Activated naive CD4-positive, alpha-beta T cell treated with anti-CD3 and anti-CD28 coated beads, Interleukin-2, amount 10 ng/mL, durations not matched to agents 7 days and 5 days (primary cell): ENCODE measurements around the gene NEURL2.

Source experiments
- CTCF ChIA-PET: fragments of 350-600 bp; sonication (Branson Sonifier 250); formaldehyde crosslinking; loops from one replicate; lab custom pipeline; 2021; ENCODE audit warnings: antibody characterized with exemption; lab: Charles Lee
- DNase-seq: peaks from one replicate; pipeline ENCODE4 v3.0.0-alpha.2; 2020
- H3K27ac Mint-ChIP-seq: one replicate; pipeline ENCODE4 v1.8.0; 2021; ENCODE audit warnings: mild to moderate bottlenecking, moderate library complexity, mixed read lengths
- H3K27me3 Mint-ChIP-seq: one replicate; pipeline ENCODE4 v1.8.0; 2021; ENCODE audit warnings: mild to moderate bottlenecking, mixed read lengths
- H3K36me3 Mint-ChIP-seq: one replicate; pipeline ENCODE4 v1.8.0; 2021; ENCODE audit warnings: mixed read lengths
- H3K4me1 Mint-ChIP-seq: one replicate; pipeline ENCODE4 v1.8.0; 2021; ENCODE audit warnings: mixed read lengths
- H3K4me3 Mint-ChIP-seq: one replicate; pipeline ENCODE4 v1.8.0; 2021; ENCODE audit warnings: mild to moderate bottlenecking, moderate library complexity, mixed read lengths
- H3K9me3 Mint-ChIP-seq: one replicate; pipeline ENCODE4 v1.8.0; 2021; ENCODE audit warnings: mixed read lengths

Gene NEURL2

GRCh38 chr20:45926731-45927070 lies 35.7 kb upstream of the NEURL2 start:
- Mint-ChIP-seq H3K9me3 (no peaks in the 10 kb centered on the region), H3K36me3 (no peaks in the 10 kb centered on the region), H3K4me1 (no peaks in the 10 kb centered on the region), H3K4me3 (no peak overlapping the region), H3K27me3 (peaks cover 32% of the 10 kb centered on the region), H3K27ac (no peak overlapping the region)
- CTCF ChIA-PET: interaction anchor here (1.8 kb wide), 1 partner anchor 44 kb away, joined by 5 read pairs; no protein-coding TSS in a partner anchor
- no peak for DNase-seq

DNA sequence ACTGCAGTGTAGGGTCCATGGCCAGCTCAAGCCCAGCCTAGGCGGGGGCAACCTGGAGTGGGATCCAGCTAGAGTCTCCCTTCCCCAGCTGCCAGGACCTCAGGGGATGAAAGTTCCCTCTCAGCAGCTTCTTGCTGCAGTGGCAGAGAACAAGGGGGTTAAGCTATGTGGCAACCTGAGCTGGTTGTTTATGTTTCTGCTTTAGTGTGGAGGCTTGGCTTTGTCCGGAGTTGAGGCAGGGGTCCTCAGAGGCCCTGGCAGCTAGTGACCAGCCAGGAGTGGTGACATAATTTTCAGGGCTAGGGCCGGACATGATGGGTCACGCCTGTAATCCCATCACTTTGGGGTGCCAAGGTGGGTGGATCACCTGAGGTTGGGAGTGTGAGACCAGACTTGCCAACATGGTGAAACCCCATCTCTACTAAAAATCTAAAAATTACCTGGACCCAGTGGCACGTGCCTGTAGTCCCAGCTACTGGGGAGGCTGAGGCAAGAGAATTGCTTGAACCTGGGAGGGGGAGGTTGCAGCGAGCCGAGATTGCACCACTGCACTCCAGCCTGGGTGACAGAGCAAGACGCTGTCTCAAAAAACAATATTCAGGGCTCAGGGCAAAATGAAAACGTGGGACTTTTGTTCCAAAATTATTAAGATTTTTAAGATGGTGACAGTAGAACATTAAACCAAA lies 35.0 kb upstream of the NEURL2 start:
- CTCF ChIA-PET: no interaction called here
- no peak for DNase-seq
- peaks cover 39% of the 10 kb centered on the region for H3K27me3 Mint-ChIP-seq
- H3K4me1 Mint-ChIP-seq: no peaks in the 10 kb centered on the region
- H3K27ac Mint-ChIP-seq: no peak overlapping the region
- no peaks in the 10 kb centered on the region for H3K9me3 Mint-ChIP-seq
- H3K4me3 Mint-ChIP-seq: no peak overlapping the region
- no peaks in the 10 kb centered on the region for H3K36me3 Mint-ChIP-seq

- CTCF ChIA-PET: interaction anchor here (2.0 kb wide), 1 partner anchor 45 kb away, joined by 8 read pairs; no protein-coding TSS in a partner anchor
- no peaks in the 10 kb centered on the region for H3K36me3 Mint-ChIP-seq
- no peak overlapping the region for H3K27ac Mint-ChIP-seq
- peaks cover 53% of the 10 kb centered on the region for H3K27me3 Mint-ChIP-seq
- H3K4me1 Mint-ChIP-seq: no peaks in the 10 kb centered on the region
- no peak overlapping the region for H3K4me3 Mint-ChIP-seq
- H3K9me3 Mint-ChIP-seq: no peaks in the 10 kb centered on the region
- no peak for DNase-seq
Observed at GRCh38 chr20:45924391-45925261, 33.6 kb upstream of the NEURL2 start.

DNA sequence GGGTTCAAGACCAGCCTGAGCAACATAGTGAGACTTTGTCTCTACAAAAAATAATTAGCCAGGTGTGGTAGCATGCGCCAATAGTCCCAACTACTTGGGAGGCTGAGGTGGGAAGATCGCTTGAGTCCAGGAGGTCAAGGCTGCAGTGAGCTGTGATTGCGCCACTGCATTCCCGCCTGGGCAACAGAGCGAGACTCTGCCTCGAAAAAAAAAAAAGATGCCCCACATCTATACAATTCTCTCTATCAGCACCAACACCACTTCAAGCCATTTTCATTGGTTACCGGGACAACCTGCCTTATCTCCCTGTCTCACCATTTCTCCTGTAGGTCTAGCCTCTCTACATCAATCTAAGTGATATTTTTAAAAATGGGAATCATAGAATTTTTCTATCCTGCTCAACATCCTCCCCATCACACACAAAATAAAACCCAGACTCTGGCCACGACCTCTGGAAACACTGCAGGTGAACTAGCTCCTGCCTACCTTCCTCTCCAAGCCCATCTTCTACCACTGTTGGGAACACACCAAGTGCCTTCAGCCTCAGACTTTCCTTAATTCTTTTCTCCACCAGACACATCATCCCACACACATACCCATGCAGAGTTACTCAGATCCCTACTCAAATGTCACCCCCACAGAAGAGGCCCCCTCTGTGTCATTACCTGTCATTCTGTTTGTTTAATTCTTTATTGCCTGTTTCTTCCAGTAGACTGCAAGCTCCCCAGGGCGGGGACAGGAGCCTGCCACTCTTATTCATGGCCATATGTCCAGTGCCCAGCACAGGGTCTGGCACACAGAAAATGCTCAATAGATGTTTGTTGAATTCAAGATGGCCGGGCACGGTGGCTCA lies 30.6 kb upstream of the NEURL2 start:
- H3K4me1 Mint-ChIP-seq: no peaks in the 10 kb centered on the region
- no peak for DNase-seq
- H3K27me3 Mint-ChIP-seq: peaks cover 68% of the 10 kb centered on the region
- no peak overlapping the region for H3K4me3 Mint-ChIP-seq
- CTCF ChIA-PET: interaction anchor here (0.7 kb wide), 1 partner anchor 98 kb away, joined by 3 read pairs; no protein-coding TSS in a partner anchor
- no peaks in the 10 kb centered on the region for H3K9me3 Mint-ChIP-seq
- H3K27ac Mint-ChIP-seq: no peak overlapping the region
- H3K36me3 Mint-ChIP-seq: no peaks in the 10 kb centered on the region

DNA sequence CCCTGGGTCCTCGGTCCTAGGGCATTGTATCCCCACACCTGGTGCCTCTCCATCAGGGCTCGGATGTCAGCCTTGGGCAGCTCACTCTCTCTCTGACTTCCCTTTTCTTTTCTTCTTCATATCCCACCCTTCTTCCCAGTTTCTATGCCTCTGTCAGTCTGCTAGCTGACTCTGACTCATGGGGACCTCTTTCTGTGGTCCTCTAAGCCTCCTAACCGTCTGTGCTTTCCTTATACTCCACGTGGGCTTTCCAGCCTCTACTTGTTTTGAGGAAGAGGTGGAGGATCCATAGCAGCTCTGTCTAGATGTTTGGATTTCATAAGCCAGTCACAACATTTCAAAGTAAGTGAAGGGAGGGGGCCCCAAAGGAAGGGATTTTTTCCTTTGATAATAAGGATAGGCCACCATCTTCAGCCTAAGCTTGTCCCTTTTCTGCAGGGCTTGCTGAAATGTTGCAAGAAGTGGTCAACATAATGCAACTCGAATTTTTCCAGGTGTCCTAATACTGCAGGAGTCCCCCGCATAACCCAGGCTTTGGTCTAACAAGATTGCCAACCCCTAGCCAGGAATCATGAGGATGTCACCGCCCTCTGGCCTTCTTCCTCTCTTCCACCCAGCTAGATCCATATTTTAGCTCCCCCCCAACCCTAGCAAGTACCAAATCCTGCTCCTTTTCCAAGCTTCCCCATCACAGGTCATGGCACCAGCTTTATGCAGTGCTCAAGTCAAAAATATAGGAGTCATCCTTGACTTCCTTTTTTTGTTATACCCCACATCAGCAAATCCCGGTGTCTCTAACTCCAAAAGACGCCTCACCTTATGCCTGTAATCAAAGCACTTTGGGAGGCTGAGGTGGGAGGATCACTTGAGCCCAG lies 29.7 kb upstream of the NEURL2 start:
- no peaks in the 10 kb centered on the region for H3K9me3 Mint-ChIP-seq
- no peak overlapping the region for H3K4me3 Mint-ChIP-seq
- H3K4me1 Mint-ChIP-seq: no peaks in the 10 kb centered on the region
- H3K36me3 Mint-ChIP-seq: no peaks in the 10 kb centered on the region
- CTCF ChIA-PET: interaction anchor here (0.7 kb wide), 1 partner anchor 97 kb away, joined by 3 read pairs; no protein-coding TSS in a partner anchor
- no peak overlapping the region for H3K27ac Mint-ChIP-seq
- peaks cover 73% of the 10 kb centered on the region for H3K27me3 Mint-ChIP-seq
- no peak for DNase-seq

- no peaks in the 10 kb centered on the region for H3K36me3 Mint-ChIP-seq
- DNase-seq: no peak
- no peak overlapping the region for H3K4me3 Mint-ChIP-seq
- H3K27me3 Mint-ChIP-seq: peaks cover 73% of the 10 kb centered on the region
- no peaks in the 10 kb centered on the region for H3K4me1 Mint-ChIP-seq
- no peaks in the 10 kb centered on the region for H3K9me3 Mint-ChIP-seq
- H3K27ac Mint-ChIP-seq: no peak overlapping the region
- CTCF ChIA-PET: no interaction called here
Observed at GRCh38 chr20:45919542-45920399, 28.8 kb upstream of the NEURL2 start.

DNA sequence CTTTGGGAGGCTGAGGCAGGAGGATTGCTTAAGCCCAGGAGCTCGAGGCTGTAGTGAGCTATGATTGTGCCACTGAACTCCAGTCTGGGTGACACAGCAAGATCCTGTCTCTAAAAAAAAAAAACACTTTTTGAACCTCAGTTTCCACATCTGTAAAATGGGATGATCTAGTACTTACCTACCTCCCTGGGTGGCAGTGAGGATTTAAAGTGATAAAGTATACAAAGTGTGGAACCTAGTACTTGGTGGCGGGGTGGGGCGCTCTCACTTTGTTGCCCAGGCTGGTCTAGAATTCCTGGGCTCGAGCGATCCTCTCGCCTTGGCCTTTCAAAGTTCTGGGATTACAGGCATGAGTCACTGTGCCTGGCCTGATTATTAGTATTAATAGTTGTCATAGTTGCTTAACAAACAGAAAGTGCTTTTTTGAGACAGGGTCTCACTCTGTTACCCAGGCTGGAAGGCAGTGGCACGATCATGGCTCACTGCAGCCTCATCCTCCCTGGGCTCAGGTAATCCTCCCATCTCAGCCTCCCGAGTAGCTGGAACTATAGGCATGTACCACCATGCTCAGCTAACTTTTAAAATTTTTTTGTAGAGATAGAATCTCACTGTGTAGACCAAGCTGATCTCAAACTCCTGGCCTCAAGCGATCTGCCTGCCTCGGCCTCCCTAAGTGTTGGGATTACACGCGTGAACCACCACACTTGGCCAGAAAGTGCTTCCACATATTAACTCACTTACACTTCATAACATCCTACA lies 27.9 kb upstream of the NEURL2 start:
- Mint-ChIP-seq H3K27me3 (peaks cover 72% of the 10 kb centered on the region), H3K9me3 (no peaks in the 10 kb centered on the region), H3K4me3 (no peak overlapping the region), H3K27ac (no peak overlapping the region), H3K36me3 (no peaks in the 10 kb centered on the region), H3K4me1 (no peaks in the 10 kb centered on the region)
- CTCF ChIA-PET: no interaction called here
- DNase-seq: no peak

DNA sequence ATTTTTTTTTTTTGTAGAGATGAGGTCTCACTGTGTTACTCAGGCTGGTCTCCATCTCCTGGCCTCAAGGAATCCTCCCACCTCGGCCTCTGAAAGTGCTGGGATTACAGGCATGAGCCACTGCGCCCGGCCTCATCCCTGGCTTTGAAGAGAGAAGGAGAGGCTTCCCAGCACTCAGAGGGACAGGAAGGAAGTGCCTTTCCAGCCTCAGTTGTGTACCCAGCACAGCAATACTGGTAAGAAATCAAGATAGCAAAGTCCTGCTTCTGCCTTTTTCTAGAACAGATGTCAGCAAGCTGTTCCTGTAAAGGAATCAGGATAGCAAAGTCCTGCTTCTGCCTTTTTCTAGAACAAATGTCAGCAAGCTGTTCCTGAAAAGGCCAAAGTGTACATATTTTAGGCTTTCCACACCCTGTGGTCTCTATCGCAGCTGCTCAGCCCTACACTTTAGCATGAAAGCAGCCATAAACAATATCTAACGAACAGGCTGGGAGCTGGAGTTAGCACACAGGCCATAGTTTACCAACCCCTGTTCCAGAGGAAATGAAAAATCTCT lies 27.3 kb upstream of the NEURL2 start:
- Mint-ChIP-seq H3K9me3 (no peaks in the 10 kb centered on the region), H3K36me3 (no peaks in the 10 kb centered on the region), H3K27me3 (peaks cover 75% of the 10 kb centered on the region), H3K27ac (no peak overlapping the region), H3K4me1 (no peaks in the 10 kb centered on the region), H3K4me3 (no peak overlapping the region)
- CTCF ChIA-PET: no interaction called here
- no peak for DNase-seq

GRCh38 chr20:45917790-45918141 lies 26.8 kb upstream of the NEURL2 start:
- Mint-ChIP-seq H3K4me3 (no peak overlapping the region), H3K9me3 (no peaks in the 10 kb centered on the region), H3K27me3 (peaks cover 79% of the 10 kb centered on the region), H3K36me3 (no peaks in the 10 kb centered on the region), H3K4me1 (peaks cover 2% of the 10 kb centered on the region), H3K27ac (no peak overlapping the region)
- DNase-seq: no peak
- CTCF ChIA-PET: no interaction called here

DNA sequence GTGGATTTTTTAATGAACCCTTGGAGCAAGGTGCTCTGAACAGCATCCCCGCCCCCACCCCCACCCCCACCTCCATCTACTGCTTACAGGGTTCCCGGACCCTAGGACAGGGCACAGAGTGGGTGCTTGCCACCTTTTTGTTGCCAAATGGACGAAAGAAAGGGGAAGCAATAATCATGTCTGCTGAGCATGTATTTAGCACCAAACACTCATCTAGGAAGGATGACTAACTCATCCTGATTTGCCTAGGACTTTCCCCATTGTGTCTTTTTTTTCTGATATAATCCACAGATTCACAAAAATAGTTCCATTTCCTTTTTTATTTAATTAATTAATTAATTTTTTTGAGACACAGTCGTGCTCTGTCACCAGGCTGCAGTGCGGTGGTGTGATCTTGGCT lies 22.1 kb upstream of the NEURL2 start:
- no peak for DNase-seq
- no peaks in the 10 kb centered on the region for H3K36me3 Mint-ChIP-seq
- CTCF ChIA-PET: no interaction called here
- H3K27ac Mint-ChIP-seq: no peak overlapping the region
- H3K4me3 Mint-ChIP-seq: no peak overlapping the region
- peaks cover 65% of the 10 kb centered on the region for H3K27me3 Mint-ChIP-seq
- no peaks in the 10 kb centered on the region for H3K9me3 Mint-ChIP-seq
- peaks cover 20% of the 10 kb centered on the region for H3K4me1 Mint-ChIP-seq

GRCh38 chr20:45912344-45912682 lies 21.3 kb upstream of the NEURL2 start:
- CTCF ChIA-PET: no interaction called here
- no peak for DNase-seq
- Mint-ChIP-seq H3K36me3 (no peaks in the 10 kb centered on the region), H3K4me3 (peak overlapping the region; percentile 2), H3K27ac (no peak overlapping the region), H3K27me3 (peaks cover 59% of the 10 kb centered on the region), H3K9me3 (no peaks in the 10 kb centered on the region), H3K4me1 (peaks cover 20% of the 10 kb centered on the region)
